ENCODE measurements around the gene KCTD3. TPM values are rescaled to one million over a fixed set of nuclear protein-coding genes. Genes with fewer than 3 reads are reported as not detected.

The KCTD3 gene
- total RNA-seq, 1 experiment from 2014 or later = 90.3 TPM

GRCh38 chr1:215526846-215527151 is 40.3 kb upstream of the KCTD3 start:
- POLR2A ChIA-PET = interaction anchor here (0.6 to 1.5 kb wide), 6 partner anchors 13 to 1693 kb away, joined by 3 to 5 read pairs (median 4); no protein-coding TSS in a partner anchor
- Mint-ChIP-seq H3K27me3 (ENCODE audit: insufficient read depth, unreplicated experiment) (no peaks in the 10 kb centered on the region), H3K4me1 (ENCODE audit: insufficient read depth, unreplicated experiment) (peaks cover 12% of the 10 kb centered on the region), H3K4me3 (ENCODE audit: unreplicated experiment) (no peak overlapping the region), H3K27ac (ENCODE audit: low read depth, unreplicated experiment) (no peak overlapping the region), H3K9me3 (ENCODE audit: unreplicated experiment) (no peaks in the 10 kb centered on the region), H3K36me3 (ENCODE audit: insufficient read depth, unreplicated experiment) (no peaks in the 10 kb centered on the region)
- no peak for TF ChIP-seq CTCF (IDR thresholded peaks at IDR 0.05; ENCODE audit: unreplicated experiment)
- no peak for DNase-seq (ENCODE audit: unreplicated experiment)
- CTCF ChIA-PET = interaction anchor here (0.6 to 12.2 kb wide), 29 partner anchors 9 to 1313 kb away, joined by 3 to 335 read pairs (median 7); no protein-coding TSS in a partner anchor
- intact Hi-C loops (cut with micrococcal nuclease) = loop anchor here (1.0 to 2.0 kb wide), 6 partner anchors 80 to 1194 kb away; no protein-coding TSS in a partner anchor
- no TSS peak for BruUV-seq (replicated peaks)

GRCh38 chr1:215529111-215529510 is 38.0 kb upstream of the KCTD3 start:
- H3K27ac Mint-ChIP-seq (ENCODE audit: low read depth, unreplicated experiment) = no peak overlapping the region
- no peak for DNase-seq (ENCODE audit: unreplicated experiment)
- no peak overlapping the region for H3K4me3 Mint-ChIP-seq (ENCODE audit: unreplicated experiment)
- no TSS peak for BruUV-seq (replicated peaks)
- ChIA-PET POLR2A (interaction anchor here (1.0 kb wide), 1 partner anchor 13 kb away, joined by 3 read pairs; no protein-coding TSS in a partner anchor), CTCF (interaction anchor here (0.5 to 12.2 kb wide), 20 partner anchors 8 to 1196 kb away, joined by 3 to 335 read pairs (median 6); no protein-coding TSS in a partner anchor)
- no peaks in the 10 kb centered on the region for H3K36me3 Mint-ChIP-seq (ENCODE audit: insufficient read depth, unreplicated experiment)
- no peak for TF ChIP-seq CTCF (IDR thresholded peaks at IDR 0.05; ENCODE audit: unreplicated experiment)
- H3K27me3 Mint-ChIP-seq (ENCODE audit: insufficient read depth, unreplicated experiment) = no peaks in the 10 kb centered on the region
- intact Hi-C loops (cut with micrococcal nuclease) = no loop called here
- no peaks in the 10 kb centered on the region for H3K9me3 Mint-ChIP-seq (ENCODE audit: unreplicated experiment)
- H3K4me1 Mint-ChIP-seq (ENCODE audit: insufficient read depth, unreplicated experiment) = peaks cover 12% of the 10 kb centered on the region

GRCh38 chr1:215529571-215529970 is 37.5 kb upstream of the KCTD3 start:
- DNase-seq (ENCODE audit: unreplicated experiment) = no peak
- Mint-ChIP-seq H3K27me3 (ENCODE audit: insufficient read depth, unreplicated experiment) (no peaks in the 10 kb centered on the region), H3K4me1 (ENCODE audit: insufficient read depth, unreplicated experiment) (peaks cover 12% of the 10 kb centered on the region), H3K4me3 (ENCODE audit: unreplicated experiment) (no peak overlapping the region), H3K36me3 (ENCODE audit: insufficient read depth, unreplicated experiment) (no peaks in the 10 kb centered on the region), H3K27ac (ENCODE audit: low read depth, unreplicated experiment) (no peak overlapping the region), H3K9me3 (ENCODE audit: unreplicated experiment) (no peaks in the 10 kb centered on the region)
- intact Hi-C loops (cut with micrococcal nuclease) = no loop called here
- TF ChIP-seq CTCF (IDR thresholded peaks at IDR 0.05; ENCODE audit: unreplicated experiment) = no peak
- ChIA-PET POLR2A (interaction anchor here (1.0 kb wide), 1 partner anchor 12 kb away, joined by 3 read pairs; no protein-coding TSS in a partner anchor), CTCF (interaction anchor here (0.5 to 12.2 kb wide), 17 partner anchors 9 to 1197 kb away, joined by 3 to 335 read pairs (median 6); no protein-coding TSS in a partner anchor)
- BruUV-seq (replicated peaks) = no TSS peak

- ChIA-PET POLR2A (interaction anchor here (0.6 to 2.3 kb wide), 3 partner anchors 9 to 527 kb away, joined by 3 to 9 read pairs (median 6); partner anchors contain the start of gene KCTD3), CTCF (interaction anchor here (0.5 to 12.2 kb wide), 15 partner anchors 9 to 1492 kb away, joined by 3 to 335 read pairs (median 5); no protein-coding TSS in a partner anchor)
- BruUV-seq (replicated peaks) = no TSS peak
- no peak overlapping the region for H3K4me3 Mint-ChIP-seq (ENCODE audit: unreplicated experiment)
- H3K36me3 Mint-ChIP-seq (ENCODE audit: insufficient read depth, unreplicated experiment) = no peaks in the 10 kb centered on the region
- intact Hi-C loops (cut with micrococcal nuclease) = no loop called here
- DNase-seq (ENCODE audit: unreplicated experiment) = peak; percentile 52
- peaks cover 12% of the 10 kb centered on the region for H3K4me1 Mint-ChIP-seq (ENCODE audit: insufficient read depth, unreplicated experiment)
- TF ChIP-seq CTCF (IDR thresholded peaks at IDR 0.05; ENCODE audit: unreplicated experiment) = no peak
- no peaks in the 10 kb centered on the region for H3K27me3 Mint-ChIP-seq (ENCODE audit: insufficient read depth, unreplicated experiment)
- H3K27ac Mint-ChIP-seq (ENCODE audit: low read depth, unreplicated experiment) = no peak overlapping the region
- H3K9me3 Mint-ChIP-seq (ENCODE audit: unreplicated experiment) = no peaks in the 10 kb centered on the region
Measured at GRCh38 chr1:215530401-215530984, 36.6 kb upstream of the KCTD3 start.

Measured in MCF 10A (cell line).